ES-I3 (cell line): Measurements from ENCODE around the gene CDO1.
A peak's percentile ranks its signal among the peaks of the same experiment; 100 is the strongest.
"Not testable (repeated sequence)": the region's sequence is repeated elsewhere in the genome, so short reads cannot be mapped to it uniquely, and the experiment has no call there.

Source experiments
- H3K36me3 ChIP-seq: 2 replicates; pipeline ENCODE4 v1.6.1; 2013; ENCODE audit warnings: mild to moderate bottlenecking, low read length, control low read depth, moderate library complexity; ENCODE audit not compliant: insufficient read depth
- H3K4me1 ChIP-seq: 2 replicates; pipeline ENCODE4 v1.6.1; 2013; ENCODE audit warnings: mild to moderate bottlenecking, control low read depth, low read length; ENCODE audit not compliant: insufficient read depth
- H3K9ac ChIP-seq: 2 replicates; pipeline ENCODE4 v1.6.1; 2013; ENCODE audit warnings: low read depth, mild to moderate bottlenecking, low read length, moderate library complexity
- H3K9me3 ChIP-seq: 2 replicates; pipeline ENCODE4 v1.6.1; 2013; ENCODE audit warnings: mild to moderate bottlenecking, low read length, moderate library complexity; ENCODE audit not compliant: control insufficient read depth, insufficient read depth

CDO1 gene

DNA sequence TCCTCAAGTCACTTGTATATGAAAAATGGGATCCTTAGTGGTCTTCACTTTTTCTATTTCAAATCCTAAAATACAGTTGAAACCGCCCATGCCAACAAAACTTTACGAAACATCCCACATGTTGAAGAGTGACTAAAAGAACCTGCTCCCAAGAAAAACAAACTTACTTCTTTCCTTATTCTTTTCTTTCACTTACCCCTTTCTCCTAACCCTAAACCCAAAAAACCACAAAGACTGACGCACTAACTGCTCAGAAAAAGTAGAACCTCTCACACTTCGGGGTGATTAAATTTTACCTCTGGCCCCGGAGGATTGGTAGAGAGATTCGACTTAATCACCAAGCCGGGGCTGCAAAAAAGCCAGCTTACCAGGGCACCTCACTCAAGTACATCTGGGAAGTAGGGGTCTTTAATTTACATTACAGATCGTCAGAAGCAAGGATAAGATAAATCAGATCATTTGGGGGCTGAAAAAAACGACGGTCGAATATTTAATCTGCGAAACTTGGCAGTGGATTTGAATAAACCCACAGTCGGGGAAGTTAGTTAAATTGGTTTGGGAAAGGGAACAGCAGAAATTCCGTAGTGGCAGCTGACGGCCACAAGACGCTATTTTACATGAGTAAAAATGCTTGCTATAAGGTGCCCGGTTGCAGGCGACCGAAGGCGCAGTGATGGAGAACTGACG is 1.3 kb downstream of the CDO1 start:
- Histone ChIP-seq H3K36me3 (no peaks in the 10 kb centered on the region), H3K9me3 (no peaks in the 10 kb centered on the region), H3K4me1 (no peaks in the 10 kb centered on the region), H3K9ac (peak overlapping the region; percentile 88)

DNA sequence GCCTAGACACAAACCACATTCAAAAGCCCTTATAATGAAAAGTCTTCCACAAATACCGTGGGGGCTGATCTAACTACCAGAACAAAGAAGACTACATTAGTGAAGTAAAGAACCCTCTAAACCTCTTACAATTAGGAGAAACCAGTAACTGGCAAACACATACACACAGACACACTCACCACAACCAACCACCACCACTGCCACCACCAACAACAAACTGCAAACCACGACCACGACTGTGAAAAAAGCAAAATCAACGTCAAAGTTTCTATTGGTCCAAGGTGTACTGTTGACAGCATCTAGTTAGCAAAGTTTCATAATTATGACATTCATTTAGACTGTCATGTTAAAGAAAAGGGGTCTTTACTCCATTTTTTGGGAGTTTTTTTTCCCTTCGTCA is 2.7 kb downstream of the CDO1 start:
- no peak overlapping the region for H3K9ac ChIP-seq
- H3K36me3 ChIP-seq = no peaks in the 10 kb centered on the region; the same call in 1 of the 2 replicates
- H3K4me1 ChIP-seq = no peaks in the 10 kb centered on the region
- no peaks in the 10 kb centered on the region for H3K9me3 ChIP-seq

DNA sequence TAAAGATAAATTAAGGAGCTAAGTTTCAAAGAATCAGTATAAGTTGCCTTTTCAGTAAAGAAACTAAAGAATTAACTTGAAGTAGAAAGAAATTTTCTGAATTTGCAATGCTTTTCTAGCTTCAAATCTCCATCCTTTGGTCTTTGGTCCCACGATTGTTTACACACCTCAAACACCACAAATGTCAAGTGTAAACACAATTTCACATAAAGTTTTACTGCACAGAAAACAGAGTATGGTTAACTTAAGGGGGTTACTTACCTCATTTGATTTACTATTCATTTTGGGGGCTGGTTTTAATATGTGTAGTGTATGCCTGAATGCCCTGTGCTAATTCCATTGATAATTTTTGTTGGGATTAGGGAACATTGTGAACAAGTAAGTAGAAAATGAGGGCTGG is 4.1 kb downstream of the CDO1 start:
- H3K9me3 ChIP-seq = no peaks in the 10 kb centered on the region
- H3K4me1 ChIP-seq = no peaks in the 10 kb centered on the region; the same call in 1 of the 2 replicates
- H3K36me3 ChIP-seq = no peaks in the 10 kb centered on the region; the same call in 1 of the 2 replicates
- H3K9ac ChIP-seq = no peak overlapping the region

DNA sequence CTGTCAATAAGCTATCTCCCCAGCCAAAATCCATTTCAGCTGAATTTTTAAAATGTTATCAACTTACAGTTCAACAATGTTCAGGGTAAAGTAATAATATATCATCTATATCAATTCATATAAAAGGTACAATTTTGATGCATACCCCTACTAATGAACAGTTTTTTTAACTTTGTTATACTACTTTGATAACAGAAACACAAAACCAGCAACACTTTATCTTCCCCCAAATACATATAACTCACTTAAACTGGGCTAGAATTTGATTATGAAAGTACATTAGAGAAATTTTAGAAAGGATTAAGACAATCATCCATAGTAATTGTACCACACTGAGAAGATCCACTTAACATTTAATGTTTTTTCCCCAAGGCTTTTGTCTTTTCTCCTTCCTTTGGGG is 5.1 kb downstream of the CDO1 start:
- no peak overlapping the region for H3K9ac ChIP-seq
- H3K36me3 ChIP-seq = no peaks in the 10 kb centered on the region; the same call in 1 of the 2 replicates
- H3K9me3 ChIP-seq = no peaks in the 10 kb centered on the region
- no peaks in the 10 kb centered on the region; the same call in 1 of the 2 replicates for H3K4me1 ChIP-seq

DNA sequence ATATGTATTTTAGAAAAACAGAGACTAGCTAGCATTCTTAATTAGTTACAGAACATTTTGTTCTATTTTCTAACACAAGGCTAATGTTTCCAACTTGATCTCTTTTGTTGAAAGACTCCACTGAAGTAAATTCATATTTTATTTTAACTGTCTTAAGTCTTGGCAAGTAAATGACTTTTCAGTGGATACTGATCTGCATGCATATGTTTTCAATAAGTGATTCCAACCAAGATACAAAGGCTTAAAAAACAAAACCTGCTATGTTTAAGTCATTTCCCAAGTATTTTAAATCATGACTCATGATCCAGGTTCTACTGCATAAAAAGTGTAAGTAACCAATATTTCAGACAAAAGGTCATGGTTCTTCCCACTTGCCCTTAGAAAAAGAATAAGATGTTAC is 5.7 kb downstream of the CDO1 start:
- no peaks in the 10 kb centered on the region; the same call in 1 of the 2 replicates for H3K36me3 ChIP-seq
- H3K9ac ChIP-seq = no peak overlapping the region
- no peaks in the 10 kb centered on the region for H3K9me3 ChIP-seq
- H3K4me1 ChIP-seq = no peaks in the 10 kb centered on the region; the same call in 1 of the 2 replicates

DNA sequence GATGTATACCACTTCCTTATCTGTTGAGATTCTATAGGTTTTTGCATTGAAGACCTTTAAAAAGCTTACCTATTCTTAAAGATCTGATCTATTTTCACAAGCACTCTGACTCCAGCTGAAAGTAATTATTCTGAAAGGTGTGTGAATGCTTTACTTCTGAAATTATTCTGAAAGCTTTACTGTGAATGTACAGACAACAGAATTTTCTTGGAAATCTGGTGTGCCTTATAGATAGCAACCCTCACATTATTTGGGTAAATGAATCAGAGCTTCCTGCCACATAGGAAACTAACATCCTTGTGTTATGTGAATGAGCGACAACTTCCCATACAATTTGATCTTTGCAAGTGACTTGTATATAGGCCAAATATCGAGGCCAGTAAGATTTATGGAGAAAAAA is 6.5 kb downstream of the CDO1 start:
- Histone ChIP-seq H3K36me3 (no peaks in the 10 kb centered on the region; the same call in 1 of the 2 replicates), H3K9me3 (no peaks in the 10 kb centered on the region), H3K4me1 (no peaks in the 10 kb centered on the region; the same call in 1 of the 2 replicates), H3K9ac (no peak overlapping the region)

DNA sequence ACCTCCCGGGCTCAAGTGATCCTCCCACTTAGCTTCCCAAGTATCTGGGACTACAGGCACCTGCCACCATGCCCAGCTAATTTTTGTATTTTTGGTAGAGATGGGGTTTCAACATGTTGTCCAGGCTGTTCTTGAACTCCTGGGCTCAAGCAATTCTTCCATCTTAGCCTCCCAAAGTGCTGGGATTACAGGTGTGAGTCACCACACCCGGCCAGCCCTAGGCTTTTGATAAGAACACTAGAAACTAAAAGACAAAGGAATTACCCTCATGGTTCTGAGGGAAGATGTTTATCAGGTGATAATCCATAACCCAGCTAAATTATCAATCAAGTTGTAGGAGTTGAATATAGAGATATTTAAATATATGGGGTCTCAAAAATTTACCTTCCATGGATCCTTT is 8.4 kb downstream of the CDO1 start:
- not testable (repeated sequence) for H3K36me3 ChIP-seq, H3K9ac ChIP-seq, H3K9me3 ChIP-seq, H3K4me1 ChIP-seq

DNA sequence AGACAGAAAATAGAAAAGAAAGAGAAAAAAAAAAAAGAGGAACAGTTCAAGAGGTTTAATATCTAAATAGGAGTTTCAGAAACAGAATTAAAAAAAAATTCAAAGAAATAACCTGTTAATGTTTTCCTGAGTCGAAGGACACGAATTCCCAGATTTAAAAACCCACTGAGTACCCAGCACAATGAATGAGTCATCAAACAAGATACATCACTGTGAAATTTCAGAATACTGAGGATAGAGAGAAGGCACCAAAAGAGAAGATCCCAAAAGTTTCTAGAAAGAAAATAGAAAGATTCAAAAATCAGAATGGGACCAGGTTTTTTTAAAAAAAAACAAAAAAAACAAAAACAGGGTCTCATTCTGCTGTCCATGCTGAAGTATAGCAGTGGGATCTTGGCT is 8.8 kb downstream of the CDO1 start:
- H3K9me3 ChIP-seq = no peaks in the 10 kb centered on the region
- no peaks in the 10 kb centered on the region; the same call in 1 of the 2 replicates for H3K36me3 ChIP-seq
- no peak overlapping the region for H3K9ac ChIP-seq
- no peaks in the 10 kb centered on the region; the same call in 1 of the 2 replicates for H3K4me1 ChIP-seq

DNA sequence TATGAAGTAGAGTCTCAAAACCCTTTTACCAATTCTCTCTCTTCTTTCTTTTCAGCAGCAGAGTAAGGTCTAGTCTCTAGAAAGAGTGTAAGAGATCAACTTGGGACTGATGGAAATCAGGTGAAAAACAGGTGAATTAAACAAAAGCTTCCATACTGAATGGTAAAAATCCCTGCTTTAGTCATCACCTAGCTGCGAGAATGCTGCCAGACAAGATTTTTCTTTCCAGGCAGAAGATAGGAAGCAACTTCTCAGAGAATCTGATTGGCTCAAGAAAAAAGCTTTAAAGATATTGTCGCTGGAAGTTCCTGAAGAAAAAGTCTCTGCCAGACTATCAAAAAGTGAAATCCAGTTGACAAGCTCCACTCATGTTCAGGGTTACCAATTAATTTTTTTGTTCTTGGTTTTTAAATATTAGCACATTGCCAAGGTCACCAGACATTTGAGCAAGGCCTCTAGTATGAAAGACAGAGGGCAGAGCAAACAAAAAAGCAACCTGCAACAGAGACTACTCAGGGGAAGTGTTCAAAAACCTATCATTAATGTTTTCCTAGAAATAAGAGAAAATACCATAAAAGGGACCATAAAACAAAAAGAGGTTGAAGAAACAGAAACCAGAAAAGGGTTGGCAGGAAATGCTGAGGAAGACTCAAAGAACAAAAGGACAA is 9.3 kb downstream of the CDO1 start:
- Histone ChIP-seq H3K9me3 (no peaks in the 10 kb centered on the region), H3K4me1 (no peaks in the 10 kb centered on the region; the same call in 1 of the 2 replicates)

DNA sequence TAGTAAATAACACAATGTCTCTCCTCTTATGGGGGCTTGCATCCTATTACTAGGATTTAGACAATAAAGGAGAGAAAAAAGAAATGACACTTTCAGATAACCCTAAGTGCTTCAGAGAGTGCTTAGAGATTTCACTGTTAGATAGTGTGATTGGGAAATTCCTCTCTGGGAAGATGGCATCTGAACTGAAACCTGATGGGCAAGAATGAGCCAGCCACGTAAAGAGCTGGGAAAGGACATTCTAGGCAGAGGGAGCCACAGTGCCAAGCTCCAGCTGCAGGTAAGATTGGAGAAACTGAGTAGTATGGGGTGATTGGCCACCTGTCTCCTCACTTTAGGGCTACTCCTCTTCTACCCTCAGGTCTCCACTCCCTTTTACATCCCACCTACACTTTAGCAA is 14.5 kb downstream of the CDO1 start:
- H3K9me3 ChIP-seq = no peaks in the 10 kb centered on the region
- H3K4me1 ChIP-seq = no peaks in the 10 kb centered on the region; the same call in 1 of the 2 replicates
- no peak overlapping the region for H3K9ac ChIP-seq
- H3K36me3 ChIP-seq = no peaks in the 10 kb centered on the region

More for the DNA sequence above, 9.3 kb downstream of the CDO1 start:
- no peaks in the 10 kb centered on the region; the same call in 1 of the 2 replicates for H3K36me3 ChIP-seq
- H3K9ac ChIP-seq = no peak overlapping the region

DNA sequence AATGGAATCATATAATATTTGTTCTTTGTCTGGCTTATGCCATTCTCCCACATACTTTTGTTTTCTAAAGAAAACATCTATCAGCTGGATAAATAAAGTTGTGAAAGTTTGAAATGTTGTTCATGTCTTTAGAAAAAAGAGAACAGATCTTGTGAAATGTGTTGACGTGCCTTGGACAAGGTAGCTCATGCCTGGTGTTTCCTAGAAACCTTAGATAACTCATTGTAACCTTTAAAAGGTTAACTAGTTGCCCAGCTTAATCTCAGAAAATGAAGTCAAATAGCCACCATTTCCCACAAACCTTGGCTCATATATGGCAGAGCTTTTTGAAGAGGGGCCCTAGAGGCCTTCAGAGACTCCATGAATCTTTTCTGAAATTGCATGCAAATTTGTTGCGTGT is 15.3 kb downstream of the CDO1 start:
- Histone ChIP-seq H3K4me1 (no peaks in the 10 kb centered on the region), H3K9me3 (no peaks in the 10 kb centered on the region), H3K36me3 (no peaks in the 10 kb centered on the region), H3K9ac (no peak overlapping the region)

DNA sequence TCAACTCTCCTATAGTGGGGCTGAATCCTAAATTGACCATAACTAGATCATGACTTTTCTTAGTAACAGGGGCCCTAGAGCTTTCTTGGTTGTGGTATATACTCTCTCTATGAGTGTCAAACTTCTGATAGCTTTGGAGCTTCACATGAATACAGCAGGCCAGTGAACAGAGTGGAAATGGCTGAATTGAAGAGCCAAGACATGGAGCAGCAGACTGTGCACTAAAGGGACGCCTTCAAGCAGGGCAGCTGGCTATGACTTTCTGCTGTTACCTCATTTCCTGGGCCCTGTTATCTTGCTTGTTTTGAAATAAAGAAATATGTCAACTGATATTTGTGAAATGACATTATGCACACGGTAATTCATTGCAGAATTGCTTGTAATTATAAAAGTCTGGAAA is 16.4 kb downstream of the CDO1 start:
- H3K4me1 ChIP-seq = no peaks in the 10 kb centered on the region
- H3K9ac ChIP-seq = no peak overlapping the region
- H3K36me3 ChIP-seq = no peaks in the 10 kb centered on the region
- H3K9me3 ChIP-seq = no peaks in the 10 kb centered on the region

DNA sequence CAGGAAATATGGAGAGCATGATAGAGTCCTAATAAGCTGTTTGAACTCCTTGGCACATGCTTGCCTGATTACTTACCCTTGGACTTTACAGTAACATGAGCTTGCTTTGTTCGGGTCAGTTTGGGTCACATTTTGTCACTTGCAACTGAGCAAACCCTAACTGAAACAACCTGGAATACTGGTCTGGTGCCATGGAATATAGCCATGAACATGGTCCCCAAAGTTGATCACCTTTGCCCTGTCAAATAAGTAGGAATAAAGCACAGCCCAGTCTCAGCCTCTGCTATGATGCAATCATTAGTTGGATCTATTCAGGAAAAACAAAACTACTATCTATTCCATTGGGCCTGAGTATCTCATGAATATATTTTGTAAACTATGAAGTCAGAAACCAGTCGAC is 18.2 kb downstream of the CDO1 start:
- H3K9me3 ChIP-seq = no peaks in the 10 kb centered on the region
- H3K36me3 ChIP-seq = no peaks in the 10 kb centered on the region
- H3K9ac ChIP-seq = no peak overlapping the region
- no peaks in the 10 kb centered on the region for H3K4me1 ChIP-seq

DNA sequence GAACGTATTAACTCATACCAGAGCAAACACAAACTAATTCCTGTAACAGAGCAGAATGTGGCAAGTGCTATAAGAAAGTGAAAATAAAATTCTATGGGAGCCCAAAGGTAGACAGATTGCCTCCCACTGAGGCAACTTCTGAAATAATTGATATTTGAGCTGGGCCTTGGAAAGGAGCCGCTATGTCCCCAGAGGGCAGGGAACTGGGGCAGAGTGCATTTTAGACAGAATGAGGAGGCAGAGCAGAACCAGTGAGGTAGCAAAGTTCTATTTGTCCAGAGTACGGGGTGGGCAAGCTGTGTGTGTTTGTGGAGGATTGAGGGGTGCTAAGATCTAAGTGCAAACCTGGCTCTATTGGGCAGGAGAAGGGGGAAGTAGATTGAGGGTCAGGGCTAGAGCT is 19.8 kb downstream of the CDO1 start:
- Histone ChIP-seq H3K36me3 (no peaks in the 10 kb centered on the region), H3K9ac (no peak overlapping the region), H3K9me3 (no peaks in the 10 kb centered on the region), H3K4me1 (no peaks in the 10 kb centered on the region)

DNA sequence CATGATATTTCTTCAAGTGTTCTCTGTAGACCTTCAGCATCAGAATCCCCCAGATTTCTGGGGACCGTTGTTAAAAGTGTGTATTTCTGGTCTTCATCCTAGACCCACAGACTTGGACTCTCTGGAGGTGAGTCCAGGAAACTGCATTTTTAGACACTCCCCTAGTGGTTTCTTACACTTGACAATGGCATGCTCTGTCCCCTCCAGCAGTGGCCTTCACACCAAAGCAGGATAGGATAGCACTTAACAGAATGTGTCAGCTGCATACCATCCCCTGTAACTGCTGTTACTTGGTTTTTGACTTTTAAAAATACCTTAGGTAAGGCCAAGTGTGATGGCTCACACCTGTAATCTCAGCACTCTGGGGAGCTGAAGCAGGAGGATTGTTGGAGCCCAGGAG is 20.8 kb downstream of the CDO1 start:
- Histone ChIP-seq H3K36me3 (no peaks in the 10 kb centered on the region), H3K9ac (no peak overlapping the region), H3K9me3 (no peaks in the 10 kb centered on the region), H3K4me1 (no peaks in the 10 kb centered on the region)
